Upper lobe of left lung (tissue), 6 donors: ENCODE results near the gene APC2. TPM values are rescaled to one million over a fixed set of nuclear protein-coding genes. Genes with fewer than 3 reads are reported as not detected.
A peak's percentile ranks its signal among the peaks of the same experiment; 100 is the strongest.

ENCODE experiments used
- ATAC-seq, 2 donors: fragments of 200-7000 bp; cut with Tn5 transposase; one replicate each; pipeline ENCODE4 v1.9.1; 2022; ENCODE audit warnings: mild to moderate bottlenecking in 2 of 2, moderate library complexity in 2 of 2; ENCODE audit not compliant: low FRiP score in 2 of 2
- DNase-seq, 2 donors: peaks; one replicate each; pipeline ENCODE4 v3.0.0-alpha.2; 2019 to 2020
- H3K27ac ChIP-seq, 4 donors: fragments of 200-600 bp; sonication (generic); one replicate each; pipeline ENCODE4 v1.5.1; 2016 to 2019
- H3K27me3 ChIP-seq, 4 donors: fragments of 200-600 bp; sonication (generic); one replicate each; pipeline ENCODE4 v1.5.1; 2017 to 2019
- H3K36me3 ChIP-seq, 4 donors: fragments of 200-600 bp; sonication (generic); one replicate each; pipeline ENCODE4 v1.5.1; 2016 to 2019
- H3K4me1 ChIP-seq, 4 donors: fragments of 200-600 bp; sonication (generic); one replicate each; pipeline ENCODE4 v1.5.1; 2018 to 2019
- H3K4me3 ChIP-seq, 4 donors: fragments of 200-600 bp; sonication (generic); one replicate each; pipeline ENCODE4 v1.5.1; 2017 to 2019; ENCODE audit warnings: mild to moderate bottlenecking in 2 of 4, moderate library complexity in 1 of 4
- H3K9me3 ChIP-seq, 4 donors: fragments of 200-600 bp; sonication (generic); one replicate each; pipeline ENCODE4 v1.5.1; 2018 to 2019
- EP300 ChIP-seq, 4 donors: sonication (generic); formaldehyde crosslinking; IDR thresholded peaks; one replicate each; pipeline ENCODE4 v1.5.1; 2017; ENCODE audit warnings: antibody characterized with exemption in 4 of 4, control low read depth in 2 of 4
- POLR2A ChIP-seq, 4 donors: fragments of 450-650 bp; IDR thresholded peaks; one replicate each; pipeline ENCODE4 v1.5.1; 2016 to 2017; ENCODE audit warnings: antibody characterized with exemption in 4 of 4, mild to moderate bottlenecking in 2 of 4
- POLR2AphosphoS5 ChIP-seq, 2 donors: sonication (generic); formaldehyde crosslinking; IDR thresholded peaks; one replicate each; pipeline ENCODE4 v1.5.1; 2017; ENCODE audit warnings: antibody characterized with exemption in 2 of 2
- WGBS, 2 donors: methylation state at CpG; one replicate each; pipeline ENCODE4 v1.1.5; 2017 to 2018; 5-methylcytosine and 5-hydroxymethylcytosine counted together
- total RNA-seq, 6 donors: library from RNA; depleted of rRNA in 4 of 6; stranded (reverse); fragments of >200 nt in 4 of 6; gene quantifications; one replicate each; pipeline versions ENCODE4 v1.1.0 to v1.2.1, GENCODE V29; 2016 to 2021
- TF ChIP-seq, protein P1 (sequence below), 6 experiments: fragments of 450-650 bp in 4 of 6; fragments of 200-600 bp in 2 of 6; sonication (generic) in 2 of 6; IDR thresholded peaks; one replicate each; pipeline ENCODE4 v1.5.1; 2016 to 2019; ENCODE audit warnings: antibody characterized with exemption in 6 of 6
- donor health status: DM: no; HTN: no; CAD: no; lungs with moderate emphysema.
- donor health status: DM: no; HTN: yes; CAD: no; lungs with severe emphysema.

Gene APC2, protein sequence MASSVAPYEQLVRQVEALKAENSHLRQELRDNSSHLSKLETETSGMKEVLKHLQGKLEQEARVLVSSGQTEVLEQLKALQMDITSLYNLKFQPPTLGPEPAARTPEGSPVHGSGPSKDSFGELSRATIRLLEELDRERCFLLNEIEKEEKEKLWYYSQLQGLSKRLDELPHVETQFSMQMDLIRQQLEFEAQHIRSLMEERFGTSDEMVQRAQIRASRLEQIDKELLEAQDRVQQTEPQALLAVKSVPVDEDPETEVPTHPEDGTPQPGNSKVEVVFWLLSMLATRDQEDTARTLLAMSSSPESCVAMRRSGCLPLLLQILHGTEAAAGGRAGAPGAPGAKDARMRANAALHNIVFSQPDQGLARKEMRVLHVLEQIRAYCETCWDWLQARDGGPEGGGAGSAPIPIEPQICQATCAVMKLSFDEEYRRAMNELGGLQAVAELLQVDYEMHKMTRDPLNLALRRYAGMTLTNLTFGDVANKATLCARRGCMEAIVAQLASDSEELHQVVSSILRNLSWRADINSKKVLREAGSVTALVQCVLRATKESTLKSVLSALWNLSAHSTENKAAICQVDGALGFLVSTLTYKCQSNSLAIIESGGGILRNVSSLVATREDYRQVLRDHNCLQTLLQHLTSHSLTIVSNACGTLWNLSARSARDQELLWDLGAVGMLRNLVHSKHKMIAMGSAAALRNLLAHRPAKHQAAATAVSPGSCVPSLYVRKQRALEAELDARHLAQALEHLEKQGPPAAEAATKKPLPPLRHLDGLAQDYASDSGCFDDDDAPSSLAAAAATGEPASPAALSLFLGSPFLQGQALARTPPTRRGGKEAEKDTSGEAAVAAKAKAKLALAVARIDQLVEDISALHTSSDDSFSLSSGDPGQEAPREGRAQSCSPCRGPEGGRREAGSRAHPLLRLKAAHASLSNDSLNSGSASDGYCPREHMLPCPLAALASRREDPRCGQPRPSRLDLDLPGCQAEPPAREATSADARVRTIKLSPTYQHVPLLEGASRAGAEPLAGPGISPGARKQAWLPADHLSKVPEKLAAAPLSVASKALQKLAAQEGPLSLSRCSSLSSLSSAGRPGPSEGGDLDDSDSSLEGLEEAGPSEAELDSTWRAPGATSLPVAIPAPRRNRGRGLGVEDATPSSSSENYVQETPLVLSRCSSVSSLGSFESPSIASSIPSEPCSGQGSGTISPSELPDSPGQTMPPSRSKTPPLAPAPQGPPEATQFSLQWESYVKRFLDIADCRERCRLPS (N-terminal part only)
- total RNA-seq, result 1 to 10 TPM in 1 of 6 donors, under 1 TPM in 4, not detected in 1; 0.06 to 1.0 (median 0.11) TPM

DNA sequence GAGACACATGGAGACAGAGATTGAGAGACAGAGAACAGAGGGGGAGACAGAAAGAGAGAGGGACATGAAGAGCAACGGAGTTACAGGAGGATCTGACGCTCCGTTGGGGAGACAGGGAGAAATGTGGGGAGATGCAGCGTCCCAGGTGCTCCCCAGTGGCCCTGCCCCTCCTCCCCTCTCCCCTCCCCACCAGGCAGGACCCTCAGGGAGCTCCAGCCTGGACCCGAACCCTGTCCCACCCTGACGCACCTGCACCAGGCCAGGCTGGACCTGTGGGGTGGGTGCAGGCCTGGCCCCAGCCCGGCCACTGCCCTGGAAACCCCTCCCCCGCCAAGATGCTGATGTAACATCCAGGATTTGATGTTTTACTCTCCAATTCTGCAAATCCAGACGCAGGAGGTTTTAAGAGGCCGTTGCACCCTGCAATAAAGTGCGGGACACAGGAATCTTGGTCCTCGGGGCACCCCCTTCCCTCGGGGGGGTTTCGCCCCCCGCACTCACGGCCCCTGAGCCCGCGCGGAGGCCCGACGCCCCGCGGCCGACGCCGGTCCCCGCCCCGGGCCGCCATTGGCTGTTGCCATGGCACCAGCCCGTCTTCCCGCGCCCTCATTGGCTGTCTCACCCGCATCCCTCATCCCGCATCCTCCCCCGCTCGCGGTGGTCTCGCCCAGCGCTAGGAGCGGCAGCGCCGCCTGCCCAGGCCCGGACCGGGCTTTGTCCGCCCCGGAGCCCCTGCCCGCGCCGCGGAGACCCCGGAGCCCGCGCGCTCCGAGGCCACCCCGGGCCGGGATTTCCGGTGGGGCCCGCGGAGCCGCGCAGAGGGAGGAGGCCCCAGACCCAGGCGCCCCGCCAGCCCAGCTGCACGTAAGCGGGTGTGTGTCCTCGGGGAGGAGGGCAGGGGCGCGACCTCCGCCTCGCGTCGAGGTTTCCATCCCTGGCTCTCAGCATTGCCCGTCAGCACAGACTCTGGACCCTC lies at the start of gene APC2:
Gene APC2 (plus strand): TSS at position 655 of the 976 bp plus-strand sequence. CDS start 2,881 bp downstream, outside the sequence.
- TF ChIP-seq POLR2AphosphoS5 (IDR thresholded peaks at IDR 0.05), result no peak
- TF ChIP-seq EP300 (IDR thresholded peaks at IDR 0.05), result no peak
- TF ChIP-seq POLR2A (IDR thresholded peaks at IDR 0.05), result no peak
- TF ChIP-seq, protein P1, sequence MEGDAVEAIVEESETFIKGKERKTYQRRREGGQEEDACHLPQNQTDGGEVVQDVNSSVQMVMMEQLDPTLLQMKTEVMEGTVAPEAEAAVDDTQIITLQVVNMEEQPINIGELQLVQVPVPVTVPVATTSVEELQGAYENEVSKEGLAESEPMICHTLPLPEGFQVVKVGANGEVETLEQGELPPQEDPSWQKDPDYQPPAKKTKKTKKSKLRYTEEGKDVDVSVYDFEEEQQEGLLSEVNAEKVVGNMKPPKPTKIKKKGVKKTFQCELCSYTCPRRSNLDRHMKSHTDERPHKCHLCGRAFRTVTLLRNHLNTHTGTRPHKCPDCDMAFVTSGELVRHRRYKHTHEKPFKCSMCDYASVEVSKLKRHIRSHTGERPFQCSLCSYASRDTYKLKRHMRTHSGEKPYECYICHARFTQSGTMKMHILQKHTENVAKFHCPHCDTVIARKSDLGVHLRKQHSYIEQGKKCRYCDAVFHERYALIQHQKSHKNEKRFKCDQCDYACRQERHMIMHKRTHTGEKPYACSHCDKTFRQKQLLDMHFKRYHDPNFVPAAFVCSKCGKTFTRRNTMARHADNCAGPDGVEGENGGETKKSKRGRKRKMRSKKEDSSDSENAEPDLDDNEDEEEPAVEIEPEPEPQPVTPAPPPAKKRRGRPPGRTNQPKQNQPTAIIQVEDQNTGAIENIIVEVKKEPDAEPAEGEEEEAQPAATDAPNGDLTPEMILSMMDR (IDR thresholded peaks at IDR 0.05), result no peak
- no peak for ATAC-seq
- peak in 1 of 2 donors; percentile 84 for DNase-seq
- Histone ChIP-seq H3K4me1 (peaks cover 19 to 40% (median 28%) of the 10 kb centered on the region in 4 donors), H3K27ac (no peak within 1 kb of the TSS), H3K9me3 (no peaks in the 10 kb centered on the region), H3K4me3 (no peak within 1 kb of the TSS), H3K27me3 (peaks cover 3 to 80% (median 55%) of the 10 kb centered on the region in 4 donors), H3K36me3 (no peaks in the 10 kb centered on the region)
- 7 to 29% methylated on average over 6 to 39 of the region's 74 CpGs for WGBS, 2 donors

DNA sequence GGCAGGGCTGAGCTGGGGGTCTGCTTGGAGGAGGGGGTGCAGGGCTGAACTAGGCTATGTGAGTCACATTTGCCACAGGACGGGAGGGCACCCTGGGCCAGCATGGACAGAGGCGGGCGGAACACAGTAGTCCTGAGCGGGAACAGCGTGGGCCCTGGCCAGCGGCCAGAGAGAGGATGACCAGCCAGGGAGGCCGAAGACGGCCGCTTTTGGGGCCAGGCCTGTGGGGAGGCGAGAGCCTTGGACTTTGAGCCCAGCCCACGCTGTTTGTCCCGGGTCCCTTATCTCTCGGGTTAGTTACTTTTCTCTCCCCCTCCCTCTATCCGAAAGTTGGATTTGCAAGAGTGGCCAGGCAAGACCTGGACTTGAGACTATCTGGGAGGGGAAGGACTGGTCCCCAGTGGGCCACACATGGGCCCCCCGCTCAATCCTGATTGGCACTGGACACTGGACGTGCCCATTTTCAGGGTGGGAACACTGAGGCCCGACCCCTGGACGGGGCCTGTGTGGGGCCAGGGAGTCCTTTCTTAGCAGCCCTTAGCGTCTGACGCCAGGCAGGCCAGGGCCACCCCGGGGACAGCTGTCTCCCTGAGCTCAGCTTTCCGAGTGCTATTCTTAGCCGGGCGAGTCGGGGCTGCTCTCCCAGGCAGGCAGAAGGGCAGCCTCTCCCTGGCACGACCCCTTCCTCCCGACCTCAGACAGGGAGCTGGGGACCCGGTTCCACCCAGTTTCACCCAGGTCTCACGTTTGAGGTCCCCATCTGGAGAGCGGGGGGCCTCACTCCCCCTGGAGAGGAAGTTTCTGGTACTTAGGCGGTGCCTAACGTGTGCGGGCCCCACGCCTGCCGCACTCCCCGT lies 49.4 kb upstream of the APC2 start:
- 51 to 67% methylated on average over 15 to 28 of the region's 36 CpGs for WGBS, 2 donors

DNA sequence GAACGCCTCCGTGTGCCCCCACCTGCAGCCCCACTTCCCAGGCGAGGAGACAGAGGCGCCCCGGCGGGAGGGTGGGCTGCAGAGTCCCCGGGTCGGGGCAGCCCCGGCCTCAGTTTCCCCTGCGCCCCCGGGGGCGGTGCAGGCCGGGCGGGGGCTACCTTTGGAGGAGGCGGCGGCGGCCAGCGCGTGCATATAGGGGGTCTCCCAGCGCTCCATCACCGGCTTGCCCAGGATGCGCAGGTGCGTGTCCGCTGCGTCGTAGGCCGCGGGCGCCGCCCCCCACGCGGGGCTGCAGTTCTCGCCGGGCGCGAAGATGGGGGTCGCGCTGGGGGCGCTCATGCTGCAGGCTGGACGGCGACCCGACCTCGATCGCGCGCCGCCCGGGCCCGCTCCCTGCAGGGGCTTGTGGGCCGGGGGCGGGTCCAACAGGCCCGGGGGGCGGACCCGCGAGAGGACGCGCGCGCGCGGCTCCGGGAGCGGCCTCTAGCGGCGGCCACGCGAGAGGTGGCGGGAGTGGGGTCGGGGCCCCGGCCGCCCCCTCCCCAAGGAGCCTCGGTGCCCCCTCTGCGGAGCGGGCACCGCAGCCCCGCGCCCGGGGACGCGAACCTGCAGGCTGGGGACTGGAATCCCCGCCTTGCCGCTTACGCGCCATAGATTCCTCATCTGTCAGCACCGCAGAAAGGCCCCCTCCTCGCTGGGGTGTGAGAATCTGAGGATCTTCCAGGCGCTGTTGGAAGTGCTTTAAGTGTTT lies 48.6 kb upstream of the APC2 start, which contains the start of gene GAMT:
Gene GAMT (minus strand): TSS at position 405 of the 751 bp plus-strand sequence. CDS start 66 bp downstream, at position 339.
- H3K4me3 ChIP-seq, result peak within 1 kb of the TSS; percentile 54 to 66 (median 61)
- 0 to 2% methylated on average over 8 to 16 of the region's 87 CpGs for WGBS, 2 donors
- DNase-seq, result peak in 1 of 2 donors; percentile 92
- ATAC-seq, result peak in 1 of 2 donors; percentile 84
- H3K27ac ChIP-seq, result peak within 1 kb of the TSS in 2 of 4 donors; percentile 9 to 43
- peaks cover 0 to 16% (median 6%) of the 10 kb centered on the region in 4 donors for H3K27me3 ChIP-seq
- TF ChIP-seq, protein P1 (IDR thresholded peaks at IDR 0.05), result peak; percentile 43 to 60 (median 45)
- TF ChIP-seq POLR2A (IDR thresholded peaks at IDR 0.05), result peak in 1 of 4 donors; percentile 28
- TF ChIP-seq EP300 (IDR thresholded peaks at IDR 0.05), result no peak
- no peak for TF ChIP-seq POLR2AphosphoS5 (IDR thresholded peaks at IDR 0.05)
- H3K9me3 ChIP-seq, result no peaks in the 10 kb centered on the region
- peaks cover 17 to 41% (median 26%) of the 10 kb centered on the region in 4 donors for H3K4me1 ChIP-seq
- H3K36me3 ChIP-seq, result no peaks in the 10 kb centered on the region

More for the DNA sequence above, 49.4 kb upstream of the APC2 start:
- Histone ChIP-seq H3K27me3 (peaks cover 0 to 16% (median 6%) of the 10 kb centered on the region in 4 donors), H3K4me3 (peak overlapping the region; percentile 54 to 66 (median 61)), H3K27ac (peak overlapping the region in 1 of 4 donors; percentile 43), H3K9me3 (no peaks in the 10 kb centered on the region), H3K4me1 (peaks cover 15 to 43% (median 26%) of the 10 kb centered on the region in 4 donors), H3K36me3 (peaks cover 0 to under 1% (median 0%) of the 10 kb centered on the region in 4 donors)
- peak; percentile 5 to 40 for ATAC-seq
- DNase-seq, result peak in 1 of 2 donors; percentile 84
- TF ChIP-seq, protein P1 (IDR thresholded peaks at IDR 0.05), result no peak
- TF ChIP-seq POLR2A (IDR thresholded peaks at IDR 0.05) (no peak), POLR2AphosphoS5 (IDR thresholded peaks at IDR 0.05) (no peak), EP300 (IDR thresholded peaks at IDR 0.05) (no peak)
